GM23338 (cell line): ENCODE measurements around the gene RAPGEF5. TPM values are rescaled to one million over a fixed set of nuclear protein-coding genes. Genes with fewer than 3 reads are reported as not detected.

Source experiments
- ATAC-seq: fragments of 200-7000 bp; cut with Tn5 transposase; 3 replicates; pipeline ENCODE4 v1.9.1; 2020
- DNase-seq: peaks from one replicate; pipeline ENCODE4 v3.0.0-alpha.2; 2015; ENCODE audit warnings: low spot score
- H2AFZ ChIP-seq: fragments of 200-600 bp; sonication (generic); 2 replicates; pipeline ENCODE4 v1.8.0; 2016; ENCODE audit warnings: antibody characterized with exemption, mild to moderate bottlenecking, moderate library complexity
- H3F3A ChIP-seq: fragments of 200-600 bp; sonication (generic); replicated peaks from 2 replicates; pipeline ENCODE4 v1.8.0; 2017; ENCODE audit warnings: antibody characterized with exemption, mixed run types, low read depth
- H3K27ac ChIP-seq: fragments of 200-600 bp; sonication (generic); 2 replicates; pipeline ENCODE4 v1.6.1; 2016; ENCODE audit warnings: low read depth
- H3K27me3 ChIP-seq: fragments of 200-600 bp; sonication (generic); 2 replicates; pipeline ENCODE4 v1.8.0; 2016; ENCODE audit warnings: mild to moderate bottlenecking, mixed run types, moderate library complexity; ENCODE audit not compliant: insufficient read depth
- H3K36me3 ChIP-seq: fragments of 200-600 bp; sonication (generic); 2 replicates; pipeline ENCODE4 v1.8.0; 2016; ENCODE audit warnings: mild to moderate bottlenecking; ENCODE audit not compliant: insufficient read depth
- H3K4me1 ChIP-seq: fragments of 200-600 bp; sonication (generic); 2 replicates; pipeline ENCODE4 v1.8.0; 2016; ENCODE audit warnings: mild to moderate bottlenecking, moderate library complexity; ENCODE audit not compliant: insufficient read depth
- H3K4me2 ChIP-seq: fragments of 200-600 bp; sonication (generic); 2 replicates; pipeline ENCODE4 v1.7.1; 2017; ENCODE audit warnings: mixed run types
- H3K4me3 ChIP-seq: fragments of 200-600 bp; sonication (generic); 2 replicates; pipeline ENCODE4 v1.6.1; 2016; ENCODE audit warnings: mixed run types
- H3K79me2 ChIP-seq: fragments of 200-600 bp; sonication (generic); replicated peaks from 2 replicates; pipeline ENCODE4 v1.8.0; 2017; ENCODE audit warnings: mild to moderate bottlenecking; ENCODE audit not compliant: insufficient read depth
- H3K9me2 ChIP-seq: fragments of 200-600 bp; sonication (generic); 2 replicates; pipeline ENCODE4 v1.8.0; 2017; ENCODE audit not compliant: insufficient read depth
- H4K20me1 ChIP-seq: fragments of 200-600 bp; sonication (generic); replicated peaks from 2 replicates; pipeline ENCODE4 v1.8.0; 2017; ENCODE audit warnings: mild to moderate bottlenecking; ENCODE audit not compliant: insufficient read depth
- H3K27ac Mint-ChIP-seq: 2 replicates; pipeline ENCODE4 v1.8.0; 2020; ENCODE audit warnings: inconsistent platforms, mild to moderate bottlenecking, moderate library complexity, mixed read lengths
- H3K27me3 Mint-ChIP-seq: 3 replicates; pipeline ENCODE4 v1.8.0; 2022; ENCODE audit warnings: low read depth, mild to moderate bottlenecking, moderate library complexity, mixed read lengths, inconsistent platforms; ENCODE audit not compliant: insufficient read depth, poor library complexity
- H3K36me3 Mint-ChIP-seq: 3 replicates; pipeline ENCODE4 v1.8.0; 2021; ENCODE audit warnings: low read depth, mild to moderate bottlenecking, inconsistent platforms, moderate library complexity, mixed read lengths
- H3K4me1 Mint-ChIP-seq: 3 replicates; pipeline ENCODE4 v1.8.0; 2020; ENCODE audit warnings: mild to moderate bottlenecking, inconsistent platforms, mixed read lengths
- H3K4me3 Mint-ChIP-seq: 3 replicates; pipeline ENCODE4 v1.8.0; 2021; ENCODE audit warnings: moderate library complexity, mild to moderate bottlenecking, inconsistent platforms, mixed read lengths
- H3K9me3 Mint-ChIP-seq: 3 replicates; pipeline ENCODE4 v1.8.0; 2020; ENCODE audit warnings: moderate library complexity, mild to moderate bottlenecking, inconsistent platforms, mixed read lengths
- CREB1 ChIP-seq: fragments of 250-450 bp; sonication (Bioruptor Pico); IDR thresholded peaks from 2 replicates; pipeline ENCODE4 v1.5.0; 2020; ENCODE audit warnings: low read depth, mild to moderate bottlenecking, moderate library complexity
- ETS1 ChIP-seq: IDR thresholded peaks from 2 replicates; pipeline ENCODE4 v1.6.1; 2016; ENCODE audit warnings: antibody characterized with exemption
- EZH2 ChIP-seq: fragments of 200-600 bp; sonication (generic); IDR thresholded peaks from one replicate; pipeline ENCODE4 v1.8.0; 2017; ENCODE audit warnings: antibody characterized with exemption, mild to moderate bottlenecking, low read depth; ENCODE audit not compliant: unreplicated experiment
- EZH2phosphoT487 ChIP-seq: fragments of 200-600 bp; sonication (generic); IDR thresholded peaks from one replicate; pipeline ENCODE4 v1.8.1; 2018; ENCODE audit warnings: antibody characterized with exemption; ENCODE audit not compliant: unreplicated experiment
- JUNB ChIP-seq: IDR thresholded peaks from one replicate; pipeline ENCODE4 v1.6.1; 2016; ENCODE audit warnings: antibody characterized with exemption; ENCODE audit not compliant: unreplicated experiment
- NANOG ChIP-seq: IDR thresholded peaks from 2 replicates; pipeline ENCODE4 v1.6.1; 2016; ENCODE audit warnings: antibody characterized with exemption, borderline replicate concordance
- POLR2AphosphoS5 ChIP-seq: IDR thresholded peaks from 2 replicates; pipeline ENCODE4 v1.6.1; 2016; ENCODE audit warnings: antibody characterized with exemption, low read depth
- REST ChIP-seq: IDR thresholded peaks from one replicate; pipeline ENCODE4 v1.6.1; 2018; ENCODE audit warnings: antibody characterized with exemption; ENCODE audit not compliant: unreplicated experiment
- STAT1 ChIP-seq: IDR thresholded peaks from one replicate; pipeline ENCODE4 v1.6.1; 2016; ENCODE audit warnings: antibody characterized with exemption; ENCODE audit not compliant: unreplicated experiment
- ZNF114 ChIP-seq: fragments of 250-450 bp; sonication (Bioruptor Pico); IDR thresholded peaks from 2 replicates; pipeline ENCODE4 v1.5.0; 2020; ENCODE audit warnings: mild to moderate bottlenecking, moderate library complexity
- ZNF331 ChIP-seq: fragments of 250-450 bp; sonication (Bioruptor Pico); IDR thresholded peaks from 2 replicates; pipeline ENCODE4 v1.5.0; 2020; ENCODE audit warnings: low read depth, mild to moderate bottlenecking, moderate library complexity
- ZNF462 ChIP-seq: fragments of 250-450 bp; sonication (Bioruptor Pico); IDR thresholded peaks from 2 replicates; pipeline ENCODE4 v1.5.0; 2020; ENCODE audit warnings: mild to moderate bottlenecking, moderate library complexity
- polyA plus RNA-seq: library from polyadenylated mRNA; unstranded; fragments of >200 nt; fragmentation: Nextera tagmentation; extraction: Ambion mirVana; gene quantifications from 2 replicates; pipeline ENCODE4 v1.2.1, GENCODE V29; 2016
- total RNA-seq: library from RNA; depleted of rRNA; stranded (reverse); fragments of >200 nt; shearing (Covaris generic); gene quantifications from 2 replicates; pipeline ENCODE4 v1.2.3, GENCODE V29; 2014
- TF ChIP-seq, protein P1 (sequence below), 2 experiments: fragments of 200-600 bp in 1 of 2; sonication (generic) in 1 of 2; conservative IDR thresholded peaks; 2 replicates each; pipeline versions ENCODE4 v1.5.1 to v1.6.1; 2016 to 2017; ENCODE audit warnings: antibody characterized with exemption in 2 of 2, low read depth in 2 of 2, mild to moderate bottlenecking in 2 of 2, moderate library complexity in 1 of 2

RAPGEF5 gene
- total and polyA plus RNA-seq, 2 experiments from 2014 or later, result 6.3 to 13.1 TPM

- H3K9me2 ChIP-seq, result peaks cover 12% of the 10 kb centered on the region; the same call in 1 of the 2 replicates
- peaks cover 13% of the 10 kb centered on the region for H3K27me3 ChIP-seq
- no peaks in the 10 kb centered on the region for H3K36me3 ChIP-seq
- H3K9me3 Mint-ChIP-seq, result no peaks in the 10 kb centered on the region
- no peak for TF ChIP-seq STAT1
- TF ChIP-seq ETS1, result no peak
- no peak for TF ChIP-seq EZH2
- TF ChIP-seq ZNF114 (CRISPR knock-in tag), result no peak
- TF ChIP-seq, protein P1, sequence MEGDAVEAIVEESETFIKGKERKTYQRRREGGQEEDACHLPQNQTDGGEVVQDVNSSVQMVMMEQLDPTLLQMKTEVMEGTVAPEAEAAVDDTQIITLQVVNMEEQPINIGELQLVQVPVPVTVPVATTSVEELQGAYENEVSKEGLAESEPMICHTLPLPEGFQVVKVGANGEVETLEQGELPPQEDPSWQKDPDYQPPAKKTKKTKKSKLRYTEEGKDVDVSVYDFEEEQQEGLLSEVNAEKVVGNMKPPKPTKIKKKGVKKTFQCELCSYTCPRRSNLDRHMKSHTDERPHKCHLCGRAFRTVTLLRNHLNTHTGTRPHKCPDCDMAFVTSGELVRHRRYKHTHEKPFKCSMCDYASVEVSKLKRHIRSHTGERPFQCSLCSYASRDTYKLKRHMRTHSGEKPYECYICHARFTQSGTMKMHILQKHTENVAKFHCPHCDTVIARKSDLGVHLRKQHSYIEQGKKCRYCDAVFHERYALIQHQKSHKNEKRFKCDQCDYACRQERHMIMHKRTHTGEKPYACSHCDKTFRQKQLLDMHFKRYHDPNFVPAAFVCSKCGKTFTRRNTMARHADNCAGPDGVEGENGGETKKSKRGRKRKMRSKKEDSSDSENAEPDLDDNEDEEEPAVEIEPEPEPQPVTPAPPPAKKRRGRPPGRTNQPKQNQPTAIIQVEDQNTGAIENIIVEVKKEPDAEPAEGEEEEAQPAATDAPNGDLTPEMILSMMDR (conservative IDR thresholded peaks at IDR 0.05; ENCODE audit: low read depth in 2 of 2), result no peak
- no peak for TF ChIP-seq REST
- TF ChIP-seq ZNF462 (CRISPR knock-in tag), result no peak
- TF ChIP-seq POLR2AphosphoS5, result no peak
- no peak for TF ChIP-seq EZH2phosphoT487
- TF ChIP-seq ZNF331 (CRISPR knock-in tag), result no peak
- TF ChIP-seq JUNB, result no peak
- no peak for TF ChIP-seq NANOG
- TF ChIP-seq CREB1 (CRISPR knock-in tag), result no peak
- DNase-seq (no peak), ATAC-seq (no peak)
- H3F3A ChIP-seq, result 0 out of 2 replicates have a peak, but pooled peaks cover 6% of the 10 kb centered on the region
- H3K27ac Mint-ChIP-seq, result no peak overlapping the region
- H3K27ac ChIP-seq, result no peak overlapping the region
- H3K4me1 ChIP-seq, result peaks cover 8% of the 10 kb centered on the region
- H3K4me2 ChIP-seq, result no peak overlapping the region
- H3K4me3 ChIP-seq, result no peak overlapping the region
- H3K27me3 Mint-ChIP-seq, result peaks cover 14% of the 10 kb centered on the region
- no peak overlapping the region for H3K4me3 Mint-ChIP-seq
- H3K4me1 Mint-ChIP-seq, result peaks cover 9% of the 10 kb centered on the region
- H2AFZ ChIP-seq, result no peak overlapping the region
- no peaks in the 10 kb centered on the region for H3K79me2 ChIP-seq
- H4K20me1 ChIP-seq, result no peaks in the 10 kb centered on the region
- H3K36me3 Mint-ChIP-seq, result no peaks in the 10 kb centered on the region
Observed at GRCh38 chr7:22361320-22361719, 4.4 kb upstream of the RAPGEF5 start.
